K562 (cell line): ENCODE measurements around the gene AGRN. TPM values are rescaled to one million over a fixed set of nuclear protein-coding genes. Genes with fewer than 3 reads are reported as not detected.

Source experiments
- ATAC-seq: fragments of 200-7000 bp; cut with Tn5 transposase; 3 replicates; pipeline ENCODE4 v1.9.1; 2020; ENCODE audit warnings: moderate library complexity
- BruUV-seq: library from RNA; stranded (reverse); fragments of 400-500 nt; replicated peaks from 2 replicates; lab custom pipeline; 2021; lab: Mats Ljungman, UMichigan
- CTCF ChIA-PET: fragments of 300-600 bp; formaldehyde crosslinking; extraction: SDS; loops from one replicate; lab custom pipeline; 2021; ENCODE audit warnings: low intra/inter-chr PET ratio; lab: Yijun Ruan, JAX
- POLR2A ChIA-PET: fragments of 300-600, 350-650 bp; sonication (Branson Sonifier 250); formaldehyde crosslinking; extraction: SDS; loops from one replicate; lab custom pipeline; 2021; ENCODE audit warnings: antibody characterized with exemption, inconsistent platforms; lab: Yijun Ruan, JAX
- DNase-seq, 4 experiments: peaks; one replicate each; pipeline versions ENCODE4 v3.0.0 to v3.0.0-alpha.2; 2011 to 2018; ENCODE audit warnings: low spot score in 3 of 4, mixed read lengths in 3 of 4; ENCODE audit errors: extremely low read depth in 1 of 4
- FAIRE-seq: peaks from 2 replicates; lab custom pipeline; 2011; peaks lifted over from hg19 to GRCh38; lab: Jason Lieb, UNC
- H2AFZ ChIP-seq: 2 replicates; pipeline ENCODE4 v1.6.0; 2011; ENCODE audit warnings: low read depth, low read length, control low read depth, inconsistent platforms
- H3K27ac ChIP-seq: fragments of 200-600 bp; 3 replicates; pipeline ENCODE4 v1.8.0; 2011; ENCODE audit warnings: low read depth, mild to moderate bottlenecking, control low read depth, inconsistent platforms, low read length, moderate library complexity, mixed read lengths; ENCODE audit errors: extremely low read depth
- H3K27me3 ChIP-seq, 2 experiments: fragments of 300-600 bp in 1 of 2; 2 replicates in 1 of 2; 3 replicates in 1 of 2; pipeline versions ENCODE4 v1.6.0 to v1.8.0; 2011; ENCODE audit warnings: inconsistent platforms in 2 of 2, low read length in 2 of 2, mild to moderate bottlenecking in 1 of 2, mixed read lengths in 1 of 2, moderate library complexity in 1 of 2; ENCODE audit not compliant: control insufficient read depth in 2 of 2, insufficient read depth in 2 of 2
- H3K36me3 ChIP-seq: fragments of 300-600 bp; 3 replicates; pipeline ENCODE4 v1.8.0; 2011; ENCODE audit warnings: mild to moderate bottlenecking, low read length, inconsistent platforms; ENCODE audit not compliant: control insufficient read depth, insufficient read depth
- H3K4me1 ChIP-seq, 2 experiments: fragments of 200-600 bp in 1 of 2; replicated peaks in 1 of 2; 2 replicates in 1 of 2; 3 replicates in 1 of 2; pipeline versions ENCODE4 v1.5.1 to v1.8.0; 2011; ENCODE audit warnings: inconsistent platforms in 2 of 2, low read length in 2 of 2, mild to moderate bottlenecking in 1 of 2, mixed read lengths in 1 of 2, moderate library complexity in 1 of 2; ENCODE audit not compliant: control insufficient read depth in 2 of 2, insufficient read depth in 2 of 2
- H3K4me2 ChIP-seq: 2 replicates; pipeline ENCODE4 v1.6.1; 2011; ENCODE audit warnings: low read length, control low read depth, inconsistent platforms, mixed read lengths; ENCODE audit not compliant: insufficient read depth
- H3K4me3 ChIP-seq: fragments of 200-600 bp; sonication (generic), shearing (Covaris generic); 2 replicates; pipeline ENCODE4 v1.5.1; 2016; ENCODE audit warnings: control low read depth, inconsistent platforms
- H3K79me2 ChIP-seq: fragments of 200-600 bp; 3 replicates; pipeline ENCODE4 v1.8.0; 2011; ENCODE audit warnings: low read length, inconsistent platforms; ENCODE audit not compliant: control insufficient read depth, insufficient read depth
- H3K9ac ChIP-seq, 2 experiments: 2 replicates each; pipeline versions ENCODE4 v1.6.0 to v1.6.1; 2011; ENCODE audit warnings: low read depth in 2 of 2, low read length in 2 of 2, control low read depth in 1 of 2, inconsistent platforms in 1 of 2, mild to moderate bottlenecking in 1 of 2, mixed read lengths in 1 of 2; ENCODE audit not compliant: insufficient read depth in 1 of 2
- H3K9me1 ChIP-seq: one replicate; pipeline ENCODE4 v1.6.0; 2011; ENCODE audit warnings: inconsistent platforms, mild to moderate bottlenecking, low read length, moderate library complexity; ENCODE audit not compliant: control insufficient read depth, insufficient read depth
- H3K9me3 ChIP-seq: replicated peaks from 2 replicates; pipeline ENCODE4 v1.5.1; 2011; ENCODE audit warnings: low read depth, low read length, inconsistent platforms; ENCODE audit not compliant: control insufficient read depth, insufficient read depth
- H4K20me1 ChIP-seq: replicated peaks from 2 replicates; pipeline ENCODE4 v1.6.1; 2011; ENCODE audit warnings: low read length, inconsistent platforms, mixed read lengths; ENCODE audit not compliant: control insufficient read depth, insufficient read depth
- BACH1 ChIP-seq: fragments of 200-800 bp; sonication (Bioruptor generic); IDR thresholded peaks from 2 replicates; pipeline ENCODE4 v1.6.1; 2016; ENCODE audit warnings: missing genetic modification characterization, missing compliant biosample characterization
- CHCHD3 ChIP-seq: fragments of 250-450 bp; sonication (Bioruptor Pico); IDR thresholded peaks from 2 replicates; pipeline ENCODE4 v2.1.2; 2022; ENCODE audit warnings: mild to moderate bottlenecking
- CREB1 ChIP-seq, 2 experiments: sonication (generic) in 1 of 2; formaldehyde crosslinking in 1 of 2; IDR thresholded peaks; 2 replicates each; pipeline versions ENCODE4 v1.6.1 to v1.8.0; 2012 to 2022; ENCODE audit warnings: inconsistent platforms in 1 of 2, mild to moderate bottlenecking in 1 of 2, missing genetic modification reagents in 1 of 2, moderate library complexity in 1 of 2
- DACH1 ChIP-seq: fragments of 450-650 bp; IDR thresholded peaks from 2 replicates; pipeline ENCODE4 v1.6.1; 2018; ENCODE audit not compliant: partially characterized antibody
- DPF2 ChIP-seq: fragments of 450-650 bp; IDR thresholded peaks from 2 replicates; pipeline ENCODE4 v1.6.1; 2016
- ETV1 ChIP-seq: fragments of 450-650 bp; conservative IDR thresholded peaks from 2 replicates; pipeline ENCODE4 v1.6.1; 2016; ENCODE audit warnings: missing genetic modification characterization, control low read depth, low read depth, missing compliant biosample characterization
- FOXP1 ChIP-seq: sonication (generic); formaldehyde crosslinking; IDR thresholded peaks from 2 replicates; pipeline ENCODE4 v1.8.0; 2022; ENCODE audit warnings: mild to moderate bottlenecking, missing genetic modification reagents
- GTF2F1 ChIP-seq: IDR thresholded peaks from 2 replicates; pipeline ENCODE4 v1.6.1; 2011; ENCODE audit warnings: low read depth, low read length, improper control_type of control experiment
- HCFC1 ChIP-seq: IDR thresholded peaks from 2 replicates; pipeline ENCODE4 v1.6.1; 2012; ENCODE audit warnings: low read depth, low read length, improper control_type of control experiment
- NRF1 ChIP-seq, 2 experiments: fragments of 450-650 bp; IDR thresholded peaks in 1 of 2; conservative IDR thresholded peaks in 1 of 2; 2 replicates each; pipeline ENCODE4 v1.6.1; 2014; ENCODE audit warnings: mild to moderate bottlenecking in 2 of 2
- PHB ChIP-seq: fragments of 250-450 bp; sonication (Bioruptor Pico); IDR thresholded peaks from 2 replicates; pipeline ENCODE4 v1.5.0; 2021
- PTTG1 ChIP-seq: fragments of 450-650 bp; IDR thresholded peaks from 2 replicates; pipeline ENCODE4 v1.6.1; 2016; ENCODE audit warnings: low read depth, mild to moderate bottlenecking, missing genetic modification characterization, missing compliant biosample characterization
- SLC30A9 ChIP-seq: fragments of 250-450 bp; sonication (Bioruptor Pico); IDR thresholded peaks from 2 replicates; pipeline ENCODE4 v1.8.0; 2022; ENCODE audit warnings: mild to moderate bottlenecking, moderate library complexity
- ZNF224 ChIP-seq: sonication (generic); formaldehyde crosslinking; IDR thresholded peaks from 2 replicates; pipeline ENCODE4 v1.8.0; 2022; ENCODE audit warnings: mild to moderate bottlenecking, missing genetic modification reagents
- ZNF586 ChIP-seq: fragments of 450-650 bp; formaldehyde crosslinking; conservative IDR thresholded peaks from 2 replicates; pipeline ENCODE4 v1.4.0; 2020; ENCODE audit warnings: mild to moderate bottlenecking, moderate library complexity
- WGBS: fragments of 100-300 bp; shearing (Covaris generic); methylation state at CpG from one replicate; pipeline ENCODE4 v1.1.6; 2016; ENCODE audit warnings: low coverage, mixed read lengths; ENCODE audit not compliant: insufficient coverage; ENCODE audit errors: missing lambda C conversion rate; 5-methylcytosine and 5-hydroxymethylcytosine counted together
- in situ Hi-C: fragments of 300-500 bp; cut with MboI; formaldehyde crosslinking; loops from 4 replicates; pipeline ENCODE4 v1.15.0; 2018; ENCODE audit warnings: inconsistent platforms, mixed read lengths
- intact Hi-C: fragments of 100-400 bp; cut with micrococcal nuclease; formaldehyde crosslinking; loops from 2 replicates; pipeline ENCODE4 v1.14.2; 2022
- polyA plus RNA-seq, 8 experiments: library from polyadenylated mRNA; depleted of rRNA in 4 of 8; stranded (reverse) in 5 of 8; unstranded in 3 of 8; fragments of >200 nt; fragmentation: Nextera tagmentation in 2 of 8; fragmentation: Illumina TruSeq in 1 of 8; extraction: Ambion mirVana in 2 of 8; extraction: Trizol in 1 of 8; gene quantifications; 2 replicates each; pipeline versions ENCODE4 v1.2.1 to v1.2.3, GENCODE V29; 2011 to 2014; ENCODE audit warnings: inconsistent platforms in 1 of 8, missing spikeins in 1 of 8
- total RNA-seq, 7 experiments: library from RNA; depleted of rRNA in 6 of 7; stranded (reverse); fragments of >200 nt in 6 of 7; fragmentation: Illumina TruSeq in 2 of 7; extraction: Trizol in 2 of 7; gene quantifications; 2 replicates each; pipeline versions ENCODE4 v1.2.1 to v1.2.3, GENCODE V29; 2011 to 2021; ENCODE audit warnings: low replicate concordance in 1 of 7
- TF ChIP-seq, protein P1 (sequence below): sonication (generic); formaldehyde crosslinking; IDR thresholded peaks from 2 replicates; pipeline ENCODE4 v1.8.0; 2022; ENCODE audit warnings: mild to moderate bottlenecking, missing genetic modification reagents
- TF ChIP-seq, protein P2 (sequence below): sonication (generic); IDR thresholded peaks from 2 replicates; pipeline ENCODE4 v1.6.1; 2016
- TF ChIP-seq, protein P3 (sequence below): IDR thresholded peaks from 2 replicates; pipeline ENCODE4 v1.6.1; 2014; ENCODE audit warnings: antibody characterized with exemption

The AGRN gene
- total and polyA plus RNA-seq, 9 of the 15 experiments (the other 6 are each of a cell fraction or from before 2014, with no cell fraction given) = 0.04 to 111 (median 18.1) TPM

GRCh38 chr1:1021920-1022259, 2.0 kb downstream of the AGRN start:
- Histone ChIP-seq H3K27ac (0 out of 3 replicates have a peak overlapping the region, but pooled peaks have one; percentile 34), H3K4me3 (peak overlapping the region; percentile 76; the same call in 1 of the 2 replicates), H2AFZ (no peak overlapping the region), H4K20me1 (peaks cover 17% of the 10 kb centered on the region), H3K9me3 (no peaks in the 10 kb centered on the region), H3K79me2 (peaks cover 40% of the 10 kb centered on the region), H3K36me3 (peaks cover 49% of the 10 kb centered on the region; the same call in 1 of the 3 replicates), H3K9me1 (peaks cover 12% of the 10 kb centered on the region), H3K9ac (peak overlapping the region in 1 of 2 experiments; percentile 99; a peak in 2 of 4 replicates), H3K4me1 (peaks cover 29 to 81% of the 10 kb centered on the region in 2 experiments), H3K4me2 (no peak overlapping the region), H3K27me3 (no peaks in the 10 kb centered on the region)
- DNase-seq = peak in 1 of 4 experiments; percentile 28
- in situ Hi-C loops = no loop called here
- CTCF ChIA-PET = no interaction called here
- intact Hi-C loops = loop anchor here (5.0 kb wide), 1 partner anchor 40 kb away; no protein-coding TSS in a partner anchor
- no TSS peak for BruUV-seq
- WGBS = 76% methylated on average over 10 of the region's 10 CpGs
- no peak for FAIRE-seq
- POLR2A ChIA-PET = interaction anchor here (0.6 to 1.1 kb wide), 3 partner anchors 8 to 19 kb away, joined by 3 to 6 read pairs (median 4); partner anchors contain the start of gene ISG15
- no peak for ATAC-seq
- no peak for TF ChIP-seq DACH1
- no peak for TF ChIP-seq BACH1 (tag)
- no peak for TF ChIP-seq PHB (CRISPR knock-in tag)
- TF ChIP-seq PTTG1 (tag) = no peak
- no peak for TF ChIP-seq ETV1
- no peak for TF ChIP-seq SLC30A9 (CRISPR knock-in tag)
- TF ChIP-seq NRF1 (conservative IDR thresholded peaks at IDR 0.05 in 1 of 2, IDR thresholded peaks at IDR 0.05 in 1 of 2) = no peak
- TF ChIP-seq, protein P1, sequence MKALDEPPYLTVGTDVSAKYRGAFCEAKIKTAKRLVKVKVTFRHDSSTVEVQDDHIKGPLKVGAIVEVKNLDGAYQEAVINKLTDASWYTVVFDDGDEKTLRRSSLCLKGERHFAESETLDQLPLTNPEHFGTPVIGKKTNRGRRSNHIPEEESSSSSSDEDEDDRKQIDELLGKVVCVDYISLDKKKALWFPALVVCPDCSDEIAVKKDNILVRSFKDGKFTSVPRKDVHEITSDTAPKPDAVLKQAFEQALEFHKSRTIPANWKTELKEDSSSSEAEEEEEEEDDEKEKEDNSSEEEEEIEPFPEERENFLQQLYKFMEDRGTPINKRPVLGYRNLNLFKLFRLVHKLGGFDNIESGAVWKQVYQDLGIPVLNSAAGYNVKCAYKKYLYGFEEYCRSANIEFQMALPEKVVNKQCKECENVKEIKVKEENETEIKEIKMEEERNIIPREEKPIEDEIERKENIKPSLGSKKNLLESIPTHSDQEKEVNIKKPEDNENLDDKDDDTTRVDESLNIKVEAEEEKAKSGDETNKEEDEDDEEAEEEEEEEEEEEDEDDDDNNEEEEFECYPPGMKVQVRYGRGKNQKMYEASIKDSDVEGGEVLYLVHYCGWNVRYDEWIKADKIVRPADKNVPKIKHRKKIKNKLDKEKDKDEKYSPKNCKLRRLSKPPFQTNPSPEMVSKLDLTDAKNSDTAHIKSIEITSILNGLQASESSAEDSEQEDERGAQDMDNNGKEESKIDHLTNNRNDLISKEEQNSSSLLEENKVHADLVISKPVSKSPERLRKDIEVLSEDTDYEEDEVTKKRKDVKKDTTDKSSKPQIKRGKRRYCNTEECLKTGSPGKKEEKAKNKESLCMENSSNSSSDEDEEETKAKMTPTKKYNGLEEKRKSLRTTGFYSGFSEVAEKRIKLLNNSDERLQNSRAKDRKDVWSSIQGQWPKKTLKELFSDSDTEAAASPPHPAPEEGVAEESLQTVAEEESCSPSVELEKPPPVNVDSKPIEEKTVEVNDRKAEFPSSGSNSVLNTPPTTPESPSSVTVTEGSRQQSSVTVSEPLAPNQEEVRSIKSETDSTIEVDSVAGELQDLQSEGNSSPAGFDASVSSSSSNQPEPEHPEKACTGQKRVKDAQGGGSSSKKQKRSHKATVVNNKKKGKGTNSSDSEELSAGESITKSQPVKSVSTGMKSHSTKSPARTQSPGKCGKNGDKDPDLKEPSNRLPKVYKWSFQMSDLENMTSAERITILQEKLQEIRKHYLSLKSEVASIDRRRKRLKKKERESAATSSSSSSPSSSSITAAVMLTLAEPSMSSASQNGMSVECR (CRISPR knock-in tag) = 0 out of 2 replicates have a peak, but pooled peaks have one; percentile 46
- TF ChIP-seq ZNF586 = no peak
- TF ChIP-seq FOXP1 = 0 out of 2 replicates have a peak, but pooled peaks have one; percentile 29
- TF ChIP-seq, protein P2, sequence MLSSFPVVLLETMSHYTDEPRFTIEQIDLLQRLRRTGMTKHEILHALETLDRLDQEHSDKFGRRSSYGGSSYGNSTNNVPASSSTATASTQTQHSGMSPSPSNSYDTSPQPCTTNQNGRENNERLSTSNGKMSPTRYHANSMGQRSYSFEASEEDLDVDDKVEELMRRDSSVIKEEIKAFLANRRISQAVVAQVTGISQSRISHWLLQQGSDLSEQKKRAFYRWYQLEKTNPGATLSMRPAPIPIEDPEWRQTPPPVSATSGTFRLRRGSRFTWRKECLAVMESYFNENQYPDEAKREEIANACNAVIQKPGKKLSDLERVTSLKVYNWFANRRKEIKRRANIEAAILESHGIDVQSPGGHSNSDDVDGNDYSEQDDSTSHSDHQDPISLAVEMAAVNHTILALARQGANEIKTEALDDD = no peak
- no peak for TF ChIP-seq CHCHD3 (CRISPR knock-in tag)
- TF ChIP-seq, protein P3, sequence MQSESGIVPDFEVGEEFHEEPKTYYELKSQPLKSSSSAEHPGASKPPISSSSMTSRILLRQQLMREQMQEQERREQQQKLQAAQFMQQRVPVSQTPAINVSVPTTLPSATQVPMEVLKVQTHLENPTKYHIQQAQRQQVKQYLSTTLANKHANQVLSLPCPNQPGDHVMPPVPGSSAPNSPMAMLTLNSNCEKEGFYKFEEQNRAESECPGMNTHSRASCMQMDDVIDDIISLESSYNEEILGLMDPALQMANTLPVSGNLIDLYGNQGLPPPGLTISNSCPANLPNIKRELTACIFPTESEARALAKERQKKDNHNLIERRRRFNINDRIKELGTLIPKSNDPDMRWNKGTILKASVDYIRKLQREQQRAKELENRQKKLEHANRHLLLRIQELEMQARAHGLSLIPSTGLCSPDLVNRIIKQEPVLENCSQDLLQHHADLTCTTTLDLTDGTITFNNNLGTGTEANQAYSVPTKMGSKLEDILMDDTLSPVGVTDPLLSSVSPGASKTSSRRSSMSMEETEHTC = no peak
- TF ChIP-seq HCFC1 = no peak
- TF ChIP-seq DPF2 = no peak
- no peak for TF ChIP-seq ZNF224 (CRISPR knock-in tag)
- TF ChIP-seq CREB1 (IDR thresholded peaks at IDR 0.05) = no peak
- TF ChIP-seq CREB1 (CRISPR knock-in tag; IDR thresholded peaks at IDR 0.05) = 0 out of 2 replicates have a peak, but pooled peaks have one; percentile 29
- no peak for TF ChIP-seq GTF2F1
